K562 (cell line): Measurements from ENCODE around the gene ASPHD1. TPM values are rescaled to one million over a fixed set of nuclear protein-coding genes. Genes with fewer than 3 reads are reported as not detected.

ENCODE experiments used
- ATAC-seq: fragments of 200-7000 bp; cut with Tn5 transposase; 3 replicates; pipeline ENCODE4 v1.9.1; 2020; ENCODE audit warnings: moderate library complexity
- BruUV-seq: library from RNA; stranded (reverse); fragments of 400-500 nt; replicated peaks from 2 replicates; lab custom pipeline; 2021; lab: Mats Ljungman, UMichigan
- CTCF ChIA-PET: fragments of 300-600 bp; formaldehyde crosslinking; extraction: SDS; loops from one replicate; lab custom pipeline; 2021; ENCODE audit warnings: low intra/inter-chr PET ratio; lab: Yijun Ruan, JAX
- POLR2A ChIA-PET: fragments of 300-600, 350-650 bp; sonication (Branson Sonifier 250); formaldehyde crosslinking; extraction: SDS; loops from one replicate; lab custom pipeline; 2021; ENCODE audit warnings: antibody characterized with exemption, inconsistent platforms; lab: Yijun Ruan, JAX
- DNase-seq, 4 experiments: peaks; one replicate each; pipeline versions ENCODE4 v3.0.0 to v3.0.0-alpha.2; 2011 to 2018; ENCODE audit warnings: low spot score in 3 of 4, mixed read lengths in 3 of 4; ENCODE audit errors: extremely low read depth in 1 of 4
- FAIRE-seq: peaks from 2 replicates; lab custom pipeline; 2011; peaks lifted over from hg19 to GRCh38; lab: Jason Lieb, UNC
- H2AFZ ChIP-seq: 2 replicates; pipeline ENCODE4 v1.6.0; 2011; ENCODE audit warnings: low read depth, low read length, control low read depth, inconsistent platforms
- H3K27ac ChIP-seq: fragments of 200-600 bp; 3 replicates; pipeline ENCODE4 v1.8.0; 2011; ENCODE audit warnings: low read depth, mild to moderate bottlenecking, control low read depth, inconsistent platforms, low read length, moderate library complexity, mixed read lengths; ENCODE audit errors: extremely low read depth
- H3K27me3 ChIP-seq, 2 experiments: fragments of 300-600 bp in 1 of 2; 2 replicates in 1 of 2; 3 replicates in 1 of 2; pipeline versions ENCODE4 v1.6.0 to v1.8.0; 2011; ENCODE audit warnings: inconsistent platforms in 2 of 2, low read length in 2 of 2, mild to moderate bottlenecking in 1 of 2, mixed read lengths in 1 of 2, moderate library complexity in 1 of 2; ENCODE audit not compliant: control insufficient read depth in 2 of 2, insufficient read depth in 2 of 2
- H3K36me3 ChIP-seq: fragments of 300-600 bp; 3 replicates; pipeline ENCODE4 v1.8.0; 2011; ENCODE audit warnings: mild to moderate bottlenecking, low read length, inconsistent platforms; ENCODE audit not compliant: control insufficient read depth, insufficient read depth
- H3K4me1 ChIP-seq, 2 experiments: fragments of 200-600 bp in 1 of 2; replicated peaks in 1 of 2; 2 replicates in 1 of 2; 3 replicates in 1 of 2; pipeline versions ENCODE4 v1.5.1 to v1.8.0; 2011; ENCODE audit warnings: inconsistent platforms in 2 of 2, low read length in 2 of 2, mild to moderate bottlenecking in 1 of 2, mixed read lengths in 1 of 2, moderate library complexity in 1 of 2; ENCODE audit not compliant: control insufficient read depth in 2 of 2, insufficient read depth in 2 of 2
- H3K4me2 ChIP-seq: 2 replicates; pipeline ENCODE4 v1.6.1; 2011; ENCODE audit warnings: low read length, control low read depth, inconsistent platforms, mixed read lengths; ENCODE audit not compliant: insufficient read depth
- H3K4me3 ChIP-seq: fragments of 200-600 bp; sonication (generic), shearing (Covaris generic); 2 replicates; pipeline ENCODE4 v1.5.1; 2016; ENCODE audit warnings: control low read depth, inconsistent platforms
- H3K79me2 ChIP-seq: fragments of 200-600 bp; 3 replicates; pipeline ENCODE4 v1.8.0; 2011; ENCODE audit warnings: low read length, inconsistent platforms; ENCODE audit not compliant: control insufficient read depth, insufficient read depth
- H3K9ac ChIP-seq, 2 experiments: 2 replicates each; pipeline versions ENCODE4 v1.6.0 to v1.6.1; 2011; ENCODE audit warnings: low read depth in 2 of 2, low read length in 2 of 2, control low read depth in 1 of 2, inconsistent platforms in 1 of 2, mild to moderate bottlenecking in 1 of 2, mixed read lengths in 1 of 2; ENCODE audit not compliant: insufficient read depth in 1 of 2
- H3K9me1 ChIP-seq: one replicate; pipeline ENCODE4 v1.6.0; 2011; ENCODE audit warnings: inconsistent platforms, mild to moderate bottlenecking, low read length, moderate library complexity; ENCODE audit not compliant: control insufficient read depth, insufficient read depth
- H3K9me3 ChIP-seq: replicated peaks from 2 replicates; pipeline ENCODE4 v1.5.1; 2011; ENCODE audit warnings: low read depth, low read length, inconsistent platforms; ENCODE audit not compliant: control insufficient read depth, insufficient read depth
- H4K20me1 ChIP-seq: replicated peaks from 2 replicates; pipeline ENCODE4 v1.6.1; 2011; ENCODE audit warnings: low read length, inconsistent platforms, mixed read lengths; ENCODE audit not compliant: control insufficient read depth, insufficient read depth
- CSDE1 ChIP-seq, 2 experiments: fragments of 450-650 bp; IDR thresholded peaks; 2 replicates each; pipeline ENCODE4 v1.6.1; 2016; ENCODE audit warnings: mild to moderate bottlenecking in 1 of 2
- FOXP4 ChIP-seq: sonication (generic); formaldehyde crosslinking; IDR thresholded peaks from 2 replicates; pipeline ENCODE4 v1.8.0; 2022; ENCODE audit warnings: mild to moderate bottlenecking, missing genetic modification reagents, borderline replicate concordance
- KLF1 ChIP-seq: fragments of 450-650 bp; IDR thresholded peaks from 2 replicates; pipeline ENCODE4 v1.6.1; 2016; ENCODE audit warnings: missing genetic modification characterization, missing compliant biosample characterization
- NFYB ChIP-seq: IDR thresholded peaks from 2 replicates; pipeline ENCODE4 v1.6.1; 2011; ENCODE audit warnings: mild to moderate bottlenecking, moderate library complexity; ENCODE audit not compliant: insufficient read length; ENCODE audit errors: extremely low read depth
- TCF7L2 ChIP-seq: fragments of 150-350 bp; IDR thresholded peaks from 2 replicates; pipeline ENCODE4 v1.6.1; 2016; ENCODE audit warnings: low read depth, mild to moderate bottlenecking, low read length, moderate library complexity
- ZNF324 ChIP-seq: fragments of 250-450 bp; sonication (Bioruptor Pico); IDR thresholded peaks from 2 replicates; pipeline ENCODE4 v1.4.0; 2020; ENCODE audit warnings: mild to moderate bottlenecking
- ZNF79 ChIP-seq: fragments of 250-450 bp; sonication (Bioruptor Pico); IDR thresholded peaks from 2 replicates; pipeline ENCODE4 v1.4.0; 2020; ENCODE audit warnings: low read depth, mild to moderate bottlenecking, moderate library complexity
- WGBS: fragments of 100-300 bp; shearing (Covaris generic); methylation state at CpG from one replicate; pipeline ENCODE4 v1.1.6; 2016; ENCODE audit warnings: low coverage, mixed read lengths; ENCODE audit not compliant: insufficient coverage; ENCODE audit errors: missing lambda C conversion rate; 5-methylcytosine and 5-hydroxymethylcytosine counted together
- in situ Hi-C: fragments of 300-500 bp; cut with MboI; formaldehyde crosslinking; loops from 4 replicates; pipeline ENCODE4 v1.15.0; 2018; ENCODE audit warnings: inconsistent platforms, mixed read lengths
- intact Hi-C: fragments of 100-400 bp; cut with micrococcal nuclease; formaldehyde crosslinking; loops from 2 replicates; pipeline ENCODE4 v1.14.2; 2022
- polyA plus RNA-seq, 8 experiments: library from polyadenylated mRNA; depleted of rRNA in 4 of 8; stranded (reverse) in 5 of 8; unstranded in 3 of 8; fragments of >200 nt; fragmentation: Nextera tagmentation in 2 of 8; fragmentation: Illumina TruSeq in 1 of 8; extraction: Ambion mirVana in 2 of 8; extraction: Trizol in 1 of 8; gene quantifications; 2 replicates each; pipeline versions ENCODE4 v1.2.1 to v1.2.3, GENCODE V29; 2011 to 2014; ENCODE audit warnings: inconsistent platforms in 1 of 8, missing spikeins in 1 of 8
- total RNA-seq, 7 experiments: library from RNA; depleted of rRNA in 6 of 7; stranded (reverse); fragments of >200 nt in 6 of 7; fragmentation: Illumina TruSeq in 2 of 7; extraction: Trizol in 2 of 7; gene quantifications; 2 replicates each; pipeline versions ENCODE4 v1.2.1 to v1.2.3, GENCODE V29; 2011 to 2021; ENCODE audit warnings: low replicate concordance in 1 of 7

ASPHD1 gene
- total and polyA plus RNA-seq, 9 of the 15 experiments (the other 6 are each of a cell fraction or from before 2014, with no cell fraction given): 0.03 to 0.70 (median 0.24) TPM; not detected in 5

DNA sequence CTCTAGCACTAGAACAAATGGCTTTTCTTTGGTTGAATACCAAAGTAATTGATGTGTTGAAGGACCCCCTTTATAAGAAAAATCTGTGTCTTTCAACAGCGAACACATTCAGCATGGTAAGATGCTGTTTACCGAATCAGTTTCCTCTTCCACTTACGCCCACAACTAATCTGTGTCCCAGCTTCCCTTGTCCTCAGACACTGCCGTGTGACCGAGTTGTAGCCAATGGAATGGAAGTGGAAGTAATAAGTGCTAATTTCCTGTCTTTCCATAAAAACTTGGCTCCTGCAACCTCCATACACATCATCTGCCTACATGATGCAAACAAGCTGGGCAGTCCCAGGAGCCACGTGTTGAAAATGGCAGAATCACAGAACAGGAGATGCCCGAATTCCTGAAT is 47.6 kb upstream of the ASPHD1 start:
- no peaks in the 10 kb centered on the region for H4K20me1 ChIP-seq
- intact Hi-C loops (no loop called here), in situ Hi-C loops (no loop called here)
- no peaks in the 10 kb centered on the region for H3K36me3 ChIP-seq
- POLR2A ChIA-PET: interaction anchor here (0.6 kb wide), 2 partner anchors 74 to 568 kb away, joined by 3 read pairs; no protein-coding TSS in a partner anchor
- peaks cover 4 to 9% of the 10 kb centered on the region in 2 experiments; a peak in 3 of 5 replicates for H3K4me1 ChIP-seq
- no peak for TF ChIP-seq KLF1
- no peak for TF ChIP-seq TCF7L2
- peak; percentile 9 for TF ChIP-seq NFYB
- TF ChIP-seq CSDE1 (IDR thresholded peaks at IDR 0.05): no peak
- TF ChIP-seq ZNF324 (CRISPR knock-in tag): no peak
- TF ChIP-seq FOXP4 (CRISPR knock-in tag): no peak
- TF ChIP-seq ZNF79: no peak
- no peak overlapping the region for H3K4me2 ChIP-seq
- no peak overlapping the region for H3K9ac ChIP-seq
- no peak overlapping the region for H3K4me3 ChIP-seq
- no peaks in the 10 kb centered on the region for H3K9me3 ChIP-seq
- H2AFZ ChIP-seq: no peak overlapping the region
- no peaks in the 10 kb centered on the region for H3K79me2 ChIP-seq
- H3K9me1 ChIP-seq: no peaks in the 10 kb centered on the region
- DNase-seq (no peak), FAIRE-seq (no peak), ATAC-seq (no peak)
- BruUV-seq: no TSS peak
- no peaks in the 10 kb centered on the region for H3K27me3 ChIP-seq
- CTCF ChIA-PET: no interaction called here
- no peak overlapping the region for H3K27ac ChIP-seq
- WGBS: 36% methylated on average over 7 of the region's 7 CpGs
